ENCODE measurements around the gene ALDH1B1.

The ALDH1B1 gene

GRCh38 chr9:38442473-38443096, 50.1 kb downstream of the ALDH1B1 start:
- no peak for FAIRE-seq

- no peak for FAIRE-seq
Observed at GRCh38 chr9:38443181-38443580, 50.7 kb downstream of the ALDH1B1 start.

GRCh38 chr9:38443597-38443996, 51.1 kb downstream of the ALDH1B1 start:
- FAIRE-seq: no peak

- no peak for FAIRE-seq
Observed at GRCh38 chr9:38445154-38446043, 52.9 kb downstream of the ALDH1B1 start.

DNA sequence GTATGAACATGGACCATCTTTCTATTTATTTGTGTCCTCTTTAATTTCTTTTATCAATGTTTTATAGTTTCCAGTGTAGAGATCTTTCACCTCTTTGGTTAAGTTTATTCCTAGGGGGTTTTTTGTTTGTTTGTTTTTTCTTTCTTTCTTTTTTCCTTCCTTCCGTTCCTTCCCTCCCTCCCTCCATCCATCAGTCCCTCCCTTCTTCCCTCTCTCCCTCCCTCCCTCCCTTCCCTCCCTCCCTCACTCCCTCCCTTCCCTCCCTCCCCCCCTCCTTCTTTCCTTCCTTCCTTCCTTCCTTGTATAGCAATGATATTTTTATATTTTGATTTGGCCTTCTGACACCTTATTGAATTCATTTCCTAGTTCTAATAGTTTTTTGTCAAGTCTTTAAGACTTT, 55.2 kb downstream of the ALDH1B1 start:
- no peak for FAIRE-seq
